ENCODE data around the gene BBLN. TPM values are rescaled to one million over a fixed set of nuclear protein-coding genes. Genes with fewer than 3 reads are reported as not detected.

The BBLN gene
- total RNA-seq, 1 experiment from 2014 or later: 119 TPM

DNA sequence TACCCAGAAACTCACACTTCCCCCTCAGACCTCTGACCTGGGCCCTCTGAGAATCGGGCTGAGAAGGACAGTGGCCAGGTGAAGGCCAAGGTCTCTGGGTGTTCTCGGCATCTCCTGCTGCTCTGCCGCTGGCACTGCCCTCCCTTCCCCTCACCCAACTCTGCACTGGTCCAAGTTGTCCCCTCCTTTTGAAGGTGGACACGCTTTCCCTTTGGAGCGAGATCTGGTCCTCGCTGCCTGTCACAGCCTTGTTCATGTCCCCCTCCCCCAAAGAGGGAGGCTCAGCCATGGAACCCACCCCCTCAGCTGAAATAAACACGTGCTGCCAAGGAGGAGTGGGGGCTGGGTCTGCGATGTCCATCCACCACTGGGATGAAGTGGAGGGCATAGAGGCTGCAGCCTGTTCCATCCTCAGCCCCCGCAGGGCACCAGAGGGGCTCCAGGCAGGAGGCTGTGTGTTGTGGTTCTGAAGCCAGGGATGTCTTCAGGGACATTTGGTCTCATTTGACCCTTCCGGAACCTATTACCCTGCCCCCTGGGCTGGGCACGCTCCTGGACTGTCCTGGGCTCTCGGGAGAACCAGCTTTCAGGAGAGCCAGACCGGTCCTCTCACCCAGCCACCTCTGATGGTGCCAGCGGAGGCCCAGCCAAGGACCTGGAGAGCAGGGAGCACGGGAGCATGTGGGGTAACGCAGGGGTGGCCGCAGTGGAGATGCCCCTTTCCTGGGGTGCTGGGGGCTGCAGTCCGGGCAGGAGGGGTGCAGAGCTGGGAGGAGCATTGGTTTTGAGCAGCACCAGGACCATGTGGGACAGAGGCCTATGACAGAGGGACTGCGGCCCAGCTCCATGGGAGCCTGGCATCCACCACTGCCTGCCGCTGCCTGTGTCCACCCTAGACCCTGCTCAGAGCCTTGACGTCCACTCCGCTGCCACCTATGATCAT, 15.6 kb upstream of the BBLN start:
- no peak for DNase-seq (ENCODE audit: low read depth)

DNA sequence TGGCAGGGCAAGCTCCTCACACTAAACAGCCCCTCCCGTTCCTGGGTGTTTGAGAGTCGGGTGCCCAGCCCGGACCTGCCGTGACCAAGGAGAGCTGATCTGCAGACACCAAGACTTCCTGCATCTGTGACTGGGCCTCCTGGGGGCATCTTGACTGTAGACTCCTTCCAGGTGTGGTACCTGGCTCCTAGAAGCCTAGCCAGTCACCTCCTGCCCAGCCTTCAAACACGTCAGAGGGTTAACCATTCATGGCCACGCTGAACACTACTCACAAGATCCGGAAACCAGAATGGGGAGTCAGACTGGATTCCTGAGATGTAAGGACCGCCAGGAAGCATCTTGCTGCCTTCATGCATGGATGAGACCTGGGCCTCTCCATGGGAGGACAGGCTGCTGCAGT, 14.5 kb upstream of the BBLN start:
- no peak for DNase-seq (ENCODE audit: low read depth)

DNA sequence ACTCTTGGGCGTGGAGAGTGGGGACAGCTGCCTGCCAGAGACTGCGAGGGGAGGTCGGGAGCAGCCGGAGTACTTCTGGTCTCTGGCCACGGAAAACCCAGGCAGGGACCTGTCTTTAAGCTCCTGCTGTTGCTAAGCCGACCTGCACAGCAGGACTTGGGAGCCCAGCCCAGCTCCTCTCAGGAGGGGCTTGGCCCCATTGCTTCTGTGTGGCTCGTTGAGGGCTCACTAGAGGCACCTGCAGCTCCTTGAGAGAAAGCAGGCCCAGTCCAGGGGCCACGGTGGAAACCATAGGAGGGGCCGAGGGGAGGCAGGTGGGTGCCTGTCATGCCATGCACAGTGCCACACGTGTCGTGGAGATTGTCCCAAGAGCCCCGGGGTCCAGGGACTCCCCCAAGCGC, 14.1 kb upstream of the BBLN start:
- no peak for DNase-seq (ENCODE audit: low read depth)

DNA sequence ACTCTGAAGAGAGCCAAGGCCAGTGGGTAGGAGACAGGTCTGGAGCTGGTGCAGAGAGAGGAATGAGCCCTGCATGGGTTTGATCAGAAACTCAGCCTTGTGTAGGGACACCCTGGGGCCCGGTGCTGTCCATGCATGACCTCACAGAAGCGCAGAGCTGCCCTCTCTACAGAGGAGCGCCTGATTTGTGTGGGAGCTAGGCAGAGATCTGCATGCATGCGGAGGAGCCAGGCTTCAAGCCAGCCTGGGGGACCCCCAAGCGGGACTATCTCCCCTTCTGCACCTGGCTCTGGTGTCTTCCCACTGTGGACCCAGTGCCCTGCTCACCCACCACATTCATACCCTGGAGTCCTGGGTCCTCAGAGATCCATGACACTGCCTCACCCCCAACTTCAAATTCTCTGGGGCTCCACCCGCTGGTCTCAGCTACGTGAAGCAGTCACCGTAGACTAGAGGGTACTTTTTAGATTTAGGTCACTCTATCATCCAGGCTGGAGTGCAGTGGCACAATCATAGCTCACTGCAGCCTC, 13.4 kb upstream of the BBLN start:
- DNase-seq (ENCODE audit: low read depth): no peak

DNA sequence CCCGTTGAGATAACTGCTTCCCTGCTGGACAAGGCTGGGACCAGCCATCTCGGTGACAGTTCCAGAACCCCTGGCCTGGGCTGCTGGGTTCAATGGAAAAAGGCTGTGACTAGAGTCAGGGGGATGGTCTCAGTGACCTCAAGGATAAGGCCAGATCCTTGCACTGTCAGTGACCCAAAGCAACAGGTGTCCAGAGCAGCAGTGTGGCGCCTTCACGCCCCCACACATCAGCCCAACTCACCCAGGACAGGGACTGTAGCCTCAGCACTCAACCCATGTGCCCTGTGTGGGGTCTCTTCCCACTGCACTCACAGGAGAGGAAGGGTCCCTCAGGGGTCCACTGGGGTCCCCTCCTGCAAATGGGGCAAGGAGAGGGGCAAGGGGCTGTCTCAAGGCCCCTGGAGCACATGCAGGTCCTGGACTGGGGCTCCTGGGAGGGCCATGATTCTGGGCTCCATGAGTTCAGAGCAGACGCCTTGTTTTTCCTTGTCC, 11.5 kb upstream of the BBLN start:
- DNase-seq (ENCODE audit: low read depth): no peak

DNA sequence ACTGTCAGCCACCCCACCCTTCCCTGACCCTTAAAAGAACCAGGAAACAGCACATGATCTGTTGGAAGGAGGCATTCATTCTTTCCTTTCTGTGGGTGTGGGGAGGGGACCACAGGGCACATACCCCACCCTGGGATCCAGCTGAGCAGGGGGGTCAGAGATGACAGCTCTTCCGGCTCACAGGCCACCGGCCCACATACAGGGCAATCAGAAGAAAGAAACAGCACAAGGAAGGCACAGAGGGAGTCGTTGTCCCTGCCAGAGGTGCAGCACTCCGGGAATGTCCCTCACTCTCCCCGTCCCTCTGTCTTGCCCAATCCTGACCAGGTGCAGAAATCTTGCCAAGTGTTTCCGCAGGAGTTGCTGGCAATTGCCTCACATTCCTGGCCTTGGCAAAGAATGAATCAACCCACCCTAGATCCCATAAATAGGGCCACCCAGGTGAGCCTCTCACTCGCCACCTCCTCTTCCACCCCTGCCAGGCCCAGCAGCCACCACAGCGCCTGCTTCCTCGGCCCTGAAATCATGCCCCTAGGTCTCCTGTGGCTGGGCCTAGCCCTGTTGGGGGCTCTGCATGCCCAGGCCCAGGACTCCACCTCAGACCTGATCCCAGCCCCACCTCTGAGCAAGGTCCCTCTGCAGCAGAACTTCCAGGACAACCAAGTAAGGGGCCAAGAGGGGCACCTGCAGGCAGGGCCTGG, 10.9 kb upstream of the BBLN start, which contains the start of gene LCN2:
Gene LCN2, plus strand, starts transcription at position 453 of the 701 bp plus-strand sequence. Its CDS starts 73 bp downstream, at position 526.
- no peak for DNase-seq (ENCODE audit: low read depth)

DNA sequence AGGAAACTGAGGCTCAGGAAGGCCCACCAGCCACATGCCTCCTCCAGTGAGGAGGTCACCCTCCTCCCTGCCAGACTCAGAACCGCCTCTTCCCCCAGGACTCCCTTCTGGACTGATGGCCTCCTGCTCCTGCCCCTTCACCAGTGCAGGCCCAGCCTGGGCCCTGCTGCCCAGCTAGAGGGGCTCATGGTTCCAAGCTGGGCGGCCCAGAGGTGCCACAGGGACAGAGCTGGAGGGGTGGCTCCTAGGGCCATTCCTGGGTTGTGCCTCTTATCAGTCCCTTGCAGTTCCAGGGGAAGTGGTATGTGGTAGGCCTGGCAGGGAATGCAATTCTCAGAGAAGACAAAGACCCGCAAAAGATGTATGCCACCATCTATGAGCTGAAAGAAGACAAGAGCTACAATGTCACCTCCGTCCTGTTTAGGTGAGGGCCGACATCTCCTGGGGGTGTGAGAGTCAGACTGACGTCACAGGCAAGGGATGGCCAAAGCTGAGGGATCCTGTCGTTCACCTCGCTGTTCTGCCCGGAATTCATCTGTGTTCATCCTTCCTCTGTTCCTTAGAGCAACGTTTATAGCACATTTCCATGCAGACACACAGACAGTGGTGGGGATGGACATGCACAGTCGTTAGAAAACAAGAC, 10.0 kb upstream of the BBLN start:
- DNase-seq (ENCODE audit: low read depth): no peak

DNA sequence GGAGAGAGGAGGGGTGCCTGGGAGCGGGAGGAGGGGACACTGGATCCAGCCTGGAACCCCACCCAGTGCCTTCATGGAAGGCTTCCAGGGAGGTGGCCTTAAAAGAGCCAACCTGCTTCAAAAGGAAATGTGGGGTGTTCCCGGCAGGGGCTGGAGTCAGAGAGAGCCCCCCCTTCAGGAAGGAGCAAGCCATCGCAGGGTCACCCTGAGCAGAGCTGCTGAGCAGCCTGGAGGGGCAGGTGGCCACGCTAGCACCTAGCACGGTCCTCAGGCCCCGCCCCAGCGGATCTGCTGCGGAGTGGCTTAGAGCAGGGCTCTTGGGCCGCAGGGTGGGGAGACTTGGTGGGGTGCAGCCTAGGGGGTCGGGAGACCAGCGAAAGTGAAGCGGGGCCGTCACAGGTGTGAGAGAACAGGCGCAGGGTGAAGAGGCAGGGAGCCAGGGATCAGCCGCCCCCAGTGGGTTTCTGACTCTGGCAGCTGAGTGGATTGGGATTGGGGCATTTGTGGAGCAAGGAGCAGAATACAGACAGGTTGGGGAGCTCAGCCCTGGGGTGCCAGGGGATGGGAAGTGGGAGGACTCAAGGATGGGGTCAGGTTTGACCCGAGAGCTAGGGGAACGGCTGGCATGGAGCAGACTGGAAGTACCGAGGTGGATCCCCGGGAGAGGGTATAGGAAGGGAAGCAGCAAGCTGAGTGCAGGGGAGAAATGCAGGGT, 9.3 kb upstream of the BBLN start:
- DNase-seq (ENCODE audit: low read depth): no peak

DNA sequence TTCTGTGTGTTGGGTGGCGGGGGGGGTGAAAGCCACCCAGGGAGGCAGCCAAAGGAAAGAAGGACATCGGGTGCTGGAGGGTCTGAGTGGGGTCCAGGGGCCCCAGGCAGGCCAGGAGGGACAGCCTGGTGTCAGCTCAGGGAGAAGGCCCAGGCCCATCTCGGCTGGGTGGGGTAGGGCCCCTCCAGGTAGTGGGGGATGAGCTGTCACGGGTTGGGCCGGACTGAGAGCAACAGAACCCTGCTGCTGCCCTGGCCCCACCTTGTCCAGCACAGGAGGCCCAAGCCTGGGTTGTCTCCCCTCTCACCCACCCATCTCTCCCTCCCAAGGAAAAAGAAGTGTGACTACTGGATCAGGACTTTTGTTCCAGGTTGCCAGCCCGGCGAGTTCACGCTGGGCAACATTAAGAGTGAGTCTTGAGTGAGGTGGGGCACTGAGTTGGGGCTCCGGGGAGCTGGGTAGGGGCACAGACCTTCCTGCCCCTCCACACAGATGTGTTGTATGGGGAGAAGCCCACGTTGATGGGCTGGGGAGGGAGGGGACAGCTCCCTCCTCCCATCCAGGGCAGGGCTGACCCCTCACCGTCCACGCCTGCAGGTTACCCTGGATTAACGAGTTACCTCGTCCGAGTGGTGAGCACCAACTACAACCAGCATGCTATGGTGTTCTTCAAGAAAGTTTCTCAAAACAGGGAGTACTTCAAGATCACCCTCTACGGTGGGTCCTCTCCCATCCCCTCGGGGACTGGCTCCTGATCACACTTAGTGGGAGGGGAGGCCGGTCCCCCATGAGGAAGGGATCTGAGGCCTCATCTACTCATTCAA, 8.5 kb upstream of the BBLN start:
- no peak for DNase-seq (ENCODE audit: low read depth)

DNA sequence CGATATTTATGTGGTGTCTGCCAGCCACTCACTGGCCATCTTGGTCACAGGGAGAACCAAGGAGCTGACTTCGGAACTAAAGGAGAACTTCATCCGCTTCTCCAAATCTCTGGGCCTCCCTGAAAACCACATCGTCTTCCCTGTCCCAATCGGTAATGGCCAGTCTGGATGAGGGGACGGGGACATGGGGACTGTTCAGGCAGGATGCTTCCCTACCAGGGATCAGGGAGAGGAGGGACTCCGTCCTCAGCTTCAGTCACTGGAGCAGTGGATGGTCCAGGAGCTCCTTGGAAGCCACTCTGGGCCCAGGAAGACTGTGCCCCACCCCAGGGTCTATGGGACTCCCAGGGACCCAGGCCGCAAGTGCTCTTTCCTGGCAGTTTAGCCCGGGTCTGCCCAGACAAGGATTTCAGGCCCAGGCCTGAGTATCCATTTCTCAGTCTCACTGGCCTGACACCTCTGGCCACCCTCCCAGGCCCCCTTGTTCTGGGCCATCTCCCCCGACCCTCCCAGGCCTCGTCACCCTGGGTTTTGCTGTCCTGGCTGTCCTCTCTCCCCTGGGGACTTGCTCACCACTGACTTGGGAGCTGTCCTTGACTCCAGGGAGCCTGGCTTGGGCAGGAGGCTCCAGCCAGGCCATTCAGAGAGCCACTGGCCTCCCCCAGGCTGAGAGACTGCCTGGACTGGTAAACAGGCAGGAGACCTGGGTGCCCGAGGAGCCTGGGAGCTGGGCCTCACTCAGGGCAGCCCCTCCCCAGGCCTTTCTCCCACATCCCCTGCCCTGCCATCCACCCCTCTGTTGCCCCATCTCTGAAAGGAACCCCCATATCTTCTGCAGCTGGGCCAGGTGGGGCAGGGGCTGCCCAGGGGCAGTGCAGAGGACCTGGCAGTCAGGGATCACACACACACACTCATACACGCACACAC, 7.7 kb upstream of the BBLN start:
- no peak for DNase-seq (ENCODE audit: low read depth)

DNA sequence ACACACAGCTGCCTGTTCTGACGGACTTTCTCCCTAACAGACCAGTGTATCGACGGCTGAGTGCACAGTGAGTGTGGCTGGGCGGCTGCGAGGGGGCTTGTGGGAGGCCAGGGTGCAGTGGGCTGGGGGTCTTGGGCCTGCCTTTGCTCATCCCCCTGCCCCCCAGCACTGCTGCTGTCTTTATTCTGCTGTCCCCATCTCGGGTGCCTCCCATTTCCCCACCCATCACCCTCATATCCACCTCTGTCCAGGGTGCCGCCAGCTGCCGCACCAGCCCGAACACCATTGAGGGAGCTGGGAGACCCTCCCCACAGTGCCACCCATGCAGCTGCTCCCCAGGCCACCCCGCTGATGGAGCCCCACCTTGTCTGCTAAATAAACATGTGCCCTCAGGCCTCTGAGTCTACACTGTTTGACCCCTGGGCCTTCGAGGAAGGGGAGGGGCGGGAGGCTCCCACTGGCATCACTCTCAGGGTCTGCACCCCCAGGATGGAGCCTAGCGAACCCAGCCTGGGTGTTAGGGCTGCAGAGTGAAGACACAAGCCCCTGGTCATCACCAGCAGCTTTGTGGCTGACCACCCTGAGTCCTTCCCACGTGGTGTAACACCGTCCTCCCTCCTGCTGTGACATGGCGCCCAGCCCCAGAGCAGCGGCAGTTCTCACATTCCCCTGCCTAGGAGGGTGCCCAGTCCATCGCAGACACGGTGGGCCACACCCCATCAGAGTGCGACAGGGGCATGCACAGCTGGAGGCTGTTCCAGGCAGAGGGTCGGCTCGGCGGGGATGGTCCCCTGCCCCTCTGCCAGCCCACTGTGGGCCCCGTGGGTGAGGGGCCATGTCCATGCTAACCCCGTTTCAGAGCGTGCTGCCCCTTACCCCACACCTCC, 6.8 kb upstream of the BBLN start:
- DNase-seq (ENCODE audit: low read depth): no peak

DNA sequence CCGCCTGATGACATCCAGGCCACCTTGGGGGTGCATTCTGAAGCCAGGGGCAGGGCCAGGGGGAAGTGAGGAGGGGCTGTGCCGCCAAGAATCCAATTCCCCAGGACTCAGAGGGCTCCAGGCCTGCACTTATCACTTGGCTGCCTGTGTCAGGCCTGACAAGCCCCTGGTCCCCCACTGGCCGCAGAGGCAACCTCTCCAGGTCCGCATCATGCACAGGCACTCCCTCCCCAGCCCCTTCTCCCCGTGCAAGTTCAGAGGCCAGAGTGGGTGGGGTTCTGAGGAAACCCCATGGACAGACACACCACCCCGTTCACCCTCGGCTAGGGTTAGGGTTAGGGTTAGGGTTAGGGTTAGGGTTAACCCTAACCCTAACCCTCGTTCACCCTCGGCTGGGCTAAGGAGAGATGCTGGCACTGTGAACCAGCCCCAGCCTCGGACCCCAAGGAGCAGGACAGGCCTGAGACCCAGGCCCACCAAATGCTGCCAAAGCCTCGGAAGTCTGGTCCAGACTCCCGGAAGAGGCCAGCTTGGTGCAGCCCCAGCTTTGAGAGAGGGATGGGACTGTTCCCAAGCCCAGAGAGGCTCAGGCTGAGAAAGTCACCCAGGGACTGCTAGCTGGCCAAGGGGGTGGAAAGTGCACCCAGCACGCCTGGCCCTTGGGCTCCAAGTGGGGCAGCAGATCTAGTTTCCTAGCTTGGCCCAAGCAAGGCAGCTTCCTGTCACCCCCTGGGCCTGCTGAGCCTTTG, 5.9 kb upstream of the BBLN start:
- no peak for DNase-seq (ENCODE audit: low read depth)

DNA sequence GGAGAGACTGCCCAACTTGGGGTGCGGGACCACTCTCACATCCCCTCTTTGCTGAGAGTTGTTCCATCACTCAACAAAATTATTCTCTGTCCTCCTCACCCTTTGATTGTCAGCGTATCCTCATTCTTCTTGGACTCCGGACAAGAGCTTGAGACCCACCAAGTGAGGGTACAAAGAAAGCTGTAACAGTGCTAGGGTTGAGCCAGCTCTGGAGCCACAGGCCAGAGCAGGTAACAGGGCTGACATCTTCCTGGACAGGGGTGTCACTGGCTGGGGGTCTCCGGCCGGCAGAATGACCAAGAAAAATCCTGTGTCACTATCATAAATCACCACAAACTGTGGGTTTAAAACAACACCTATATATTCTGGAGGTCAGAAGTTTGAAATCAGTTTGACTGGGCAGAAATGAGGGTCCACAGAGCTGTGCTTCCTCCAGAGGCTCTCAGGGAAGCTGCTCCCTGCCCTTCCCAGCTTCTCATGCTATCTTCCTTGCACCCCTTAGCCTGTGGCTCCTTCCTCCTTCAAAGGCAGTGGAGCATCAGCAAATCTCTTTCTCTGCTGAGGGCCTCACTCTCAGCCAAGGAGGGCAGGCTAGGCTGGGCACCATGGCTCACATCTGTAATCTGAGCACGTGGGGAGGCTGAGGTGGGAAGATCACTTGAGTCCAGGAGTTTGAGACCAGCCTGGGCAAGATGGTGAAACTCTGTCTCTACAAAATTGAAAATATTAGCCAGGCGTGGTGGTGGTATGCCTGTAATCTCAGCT, 4.1 kb upstream of the BBLN start:
- DNase-seq (ENCODE audit: low read depth): no peak

DNA sequence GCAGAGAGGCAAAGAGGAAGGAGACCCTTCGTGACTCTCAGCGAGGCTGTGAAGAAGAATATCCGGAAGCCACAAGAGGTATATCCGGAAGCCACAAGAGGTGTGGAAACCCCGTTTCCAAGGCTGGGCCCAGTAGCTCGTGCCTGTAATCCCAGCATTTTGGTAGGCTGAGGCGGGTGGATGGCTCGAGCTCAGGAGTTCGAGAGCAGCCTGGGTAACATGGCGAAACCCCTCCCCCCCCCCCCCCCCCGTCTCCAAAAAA, 612 bp upstream of the BBLN start:
- no peak for DNase-seq (ENCODE audit: low read depth)

DNA sequence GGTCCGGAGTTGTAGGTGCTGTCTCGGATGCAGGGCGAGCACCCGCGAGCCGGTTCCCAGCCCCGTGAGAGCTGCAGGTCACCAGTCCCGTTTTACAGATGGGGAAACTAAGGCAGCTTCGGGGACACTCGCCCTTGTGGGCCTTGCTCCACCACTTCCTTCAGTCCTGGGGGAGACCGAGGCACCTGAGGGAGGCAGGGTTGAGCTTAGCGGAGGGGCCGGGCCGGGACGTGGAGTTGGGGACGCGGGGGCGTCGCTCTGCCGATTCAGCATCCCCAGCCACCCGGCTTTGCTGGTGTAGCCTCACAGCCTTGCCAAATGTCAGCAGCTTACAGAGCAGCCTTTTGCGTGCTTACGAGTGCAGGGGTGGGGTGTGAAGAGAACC, 530 bp downstream of the BBLN start:
- no peak for DNase-seq (ENCODE audit: low read depth)

DNA sequence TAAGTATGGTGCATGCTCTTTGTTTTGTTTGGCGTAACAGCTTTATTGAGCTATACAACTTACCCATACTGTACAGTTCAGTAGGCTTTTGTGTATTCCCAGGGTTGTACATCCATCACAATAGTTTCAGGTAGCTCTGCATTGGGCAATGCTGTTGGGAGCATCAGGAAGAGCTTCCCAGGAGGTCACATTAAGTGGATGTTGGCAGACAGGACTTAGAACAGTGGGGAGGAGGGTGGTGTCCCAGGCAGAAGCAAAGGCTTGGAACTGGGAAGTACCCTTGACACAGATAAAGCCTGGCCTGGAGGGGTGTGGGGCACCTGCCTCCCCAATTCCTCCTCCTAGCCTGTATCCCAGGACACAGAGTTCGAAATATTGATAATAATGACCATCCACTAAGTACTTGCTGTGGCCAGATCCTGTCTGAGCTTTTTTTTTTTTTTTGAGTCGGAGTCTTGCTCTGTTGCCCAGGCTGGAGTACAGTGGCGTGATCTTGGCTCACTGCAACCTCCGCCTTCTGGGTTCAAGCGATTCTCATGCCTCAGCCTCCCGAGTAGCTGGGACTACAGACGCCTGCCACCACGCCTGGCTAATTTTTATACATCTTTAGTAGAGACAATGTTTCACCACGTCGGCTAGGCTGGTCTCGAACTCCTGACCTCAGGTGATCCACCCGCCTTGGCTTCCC, 1.3 kb downstream of the BBLN start:
- no peak for DNase-seq (ENCODE audit: low read depth)
